Bone marrow (tissue), 2 donors: ENCODE measurements around the gene SOX13.

Source experiments
- DNase-seq, 2 donors: peaks; one replicate each; lab custom pipeline; 2025; lab: John Stamatoyannopoulos, UW

SOX13 gene

DNA sequence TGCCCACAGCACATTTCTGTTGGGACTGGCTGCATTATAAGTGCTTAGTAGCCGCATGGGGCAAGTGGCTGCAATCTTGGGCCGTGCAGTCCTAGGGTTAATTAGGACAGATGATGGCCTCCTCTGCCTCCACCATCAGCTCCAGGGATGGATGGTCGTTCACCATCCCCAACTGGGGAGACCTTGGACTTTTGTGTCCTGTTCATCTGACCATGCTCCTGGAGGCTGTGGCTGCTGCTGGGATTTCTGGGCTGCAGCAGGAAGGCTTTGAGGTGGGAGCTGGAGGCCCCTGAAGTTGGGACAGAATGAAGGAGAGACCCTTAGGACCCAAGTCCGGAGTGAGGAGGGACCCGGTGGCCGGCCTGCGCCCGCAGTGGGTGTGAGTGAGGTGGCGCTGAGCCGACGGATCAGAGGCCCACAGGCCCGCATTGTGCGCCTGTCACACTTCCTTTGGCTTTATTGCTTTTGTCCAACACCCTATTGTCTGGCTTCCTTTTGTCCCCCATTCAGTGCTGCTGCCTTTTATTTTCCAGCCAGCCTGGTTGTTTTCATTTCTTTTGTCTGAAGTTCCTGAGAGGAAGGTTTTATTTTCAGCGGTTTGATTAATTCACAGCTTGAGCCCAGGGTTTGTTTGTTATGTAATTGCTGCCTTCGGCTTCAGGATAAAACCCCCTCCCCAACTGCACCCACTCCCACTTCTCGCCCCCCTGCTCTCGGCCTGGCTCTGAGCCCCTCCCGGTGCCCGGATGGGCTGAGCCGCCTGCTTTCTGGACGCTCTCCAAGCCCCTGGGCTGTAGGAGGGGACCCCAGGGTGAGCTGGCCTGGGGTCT, 35.6 kb downstream of the SOX13 start:
- no peak for DNase-seq

DNA sequence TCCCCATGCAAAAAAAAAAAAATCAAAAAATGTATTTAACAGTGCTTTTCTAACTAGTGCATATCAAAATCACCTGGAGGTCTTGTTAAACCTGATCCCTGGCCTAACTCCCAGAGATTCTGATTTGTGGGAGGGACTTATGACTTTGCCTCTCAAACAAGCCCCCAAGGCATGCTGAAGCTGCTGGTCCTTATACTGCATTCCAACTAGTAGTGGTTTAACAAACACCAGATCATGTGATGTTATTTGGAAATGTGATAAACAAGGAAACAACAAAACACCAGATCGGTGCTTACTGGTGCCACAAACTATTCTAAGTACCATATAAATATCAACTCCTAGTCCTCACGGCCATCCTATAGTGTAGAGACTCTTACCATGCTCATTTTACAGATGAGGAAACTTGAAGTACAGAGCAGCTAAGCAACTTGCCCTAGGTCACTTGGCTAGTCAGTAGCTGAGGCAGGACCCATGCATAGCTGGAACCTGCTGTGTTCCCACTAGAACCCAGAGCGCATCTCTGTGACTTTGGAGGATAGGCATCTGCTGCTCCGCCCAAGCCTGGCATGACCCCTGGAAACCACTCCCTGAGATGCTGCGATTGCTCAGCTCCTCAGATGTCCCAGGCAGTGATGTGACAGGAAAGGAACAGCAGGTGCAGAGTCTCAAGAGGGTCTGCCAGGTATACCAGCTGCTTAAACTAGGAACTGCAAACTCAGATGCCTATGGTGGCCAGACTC, 38.1 kb downstream of the SOX13 start:
- no peak for DNase-seq

GRCh38 chr1:204112876-204113730, 40.2 kb downstream of the SOX13 start:
- no peak for DNase-seq

DNA sequence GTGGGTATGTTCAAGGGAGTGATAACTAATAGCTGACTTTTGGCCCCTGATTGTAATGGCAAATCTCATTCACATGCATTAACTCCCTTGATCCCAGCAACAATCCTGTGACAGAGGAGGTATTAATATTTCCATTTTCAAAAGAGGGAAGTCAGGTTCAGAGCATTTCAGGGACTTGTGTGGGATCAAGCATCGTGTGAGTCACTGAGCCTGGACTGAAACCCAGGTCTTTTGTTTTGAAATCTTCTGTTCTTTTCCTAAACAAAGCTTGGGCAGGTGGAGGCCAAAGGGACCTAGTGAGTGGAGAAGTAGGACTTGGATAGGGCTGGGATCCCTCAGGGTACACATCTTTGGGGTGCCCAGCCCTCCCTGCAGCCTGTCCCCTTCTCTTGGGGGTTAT, 41.0 kb downstream of the SOX13 start:
- no peak for DNase-seq

GRCh38 chr1:204114606-204115005, 41.7 kb downstream of the SOX13 start:
- DNase-seq = no peak

DNA sequence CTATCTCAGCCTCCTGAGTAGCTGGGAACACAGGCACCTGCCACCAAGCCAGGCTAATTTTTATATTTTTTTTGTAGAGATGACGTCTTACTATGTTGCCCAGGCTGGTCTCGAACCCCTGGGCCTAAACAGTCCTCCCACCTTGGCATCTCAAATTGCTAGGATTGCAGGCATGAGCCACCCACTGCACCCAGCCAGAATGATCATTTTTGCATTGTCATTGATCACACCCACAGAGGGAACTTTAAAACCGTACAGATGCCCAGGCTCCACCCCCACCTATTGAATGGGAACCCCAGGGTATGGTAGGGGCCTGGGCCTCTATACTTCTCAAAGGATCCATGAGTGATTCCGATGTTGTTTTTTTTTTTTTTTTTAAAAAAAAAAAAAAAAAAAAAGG, 42.2 kb downstream of the SOX13 start:
- no peak for DNase-seq

GRCh38 chr1:204116539-204116938, 43.6 kb downstream of the SOX13 start:
- DNase-seq = no peak

DNA sequence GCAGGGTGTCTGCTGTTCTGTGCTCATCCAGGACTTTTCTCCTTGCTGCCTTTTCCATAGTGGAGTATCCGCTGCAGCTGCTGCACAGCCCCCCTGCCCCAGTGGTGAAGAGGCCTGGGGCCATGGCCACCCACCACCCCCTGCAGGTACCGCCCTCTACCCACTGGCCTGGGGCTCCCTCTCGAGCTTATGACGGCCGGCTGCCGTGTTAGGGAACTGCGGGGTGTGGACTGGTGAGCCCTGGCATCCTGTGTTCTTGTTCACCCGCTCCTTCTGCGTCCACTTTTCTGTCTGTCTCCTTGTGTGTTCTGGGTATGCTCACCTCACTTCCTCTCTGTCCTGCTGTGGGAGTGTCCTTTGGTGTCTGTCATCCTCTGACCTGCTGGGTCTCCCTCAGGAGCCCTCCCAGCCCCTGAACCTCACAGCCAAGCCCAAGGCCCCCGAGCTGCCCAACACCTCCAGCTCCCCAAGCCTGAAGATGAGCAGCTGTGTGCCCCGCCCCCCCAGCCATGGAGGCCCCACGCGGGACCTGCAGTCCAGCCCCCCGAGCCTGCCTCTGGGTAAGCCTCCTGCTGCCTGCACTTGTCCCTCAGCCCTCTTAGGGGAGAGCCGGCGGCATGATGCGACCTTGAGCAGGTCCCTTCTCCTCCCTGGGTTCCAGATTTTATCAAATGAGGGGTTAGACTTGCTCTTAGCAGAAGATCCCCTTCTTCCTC, 49.1 kb downstream of the SOX13 start:
- no peak for DNase-seq

DNA sequence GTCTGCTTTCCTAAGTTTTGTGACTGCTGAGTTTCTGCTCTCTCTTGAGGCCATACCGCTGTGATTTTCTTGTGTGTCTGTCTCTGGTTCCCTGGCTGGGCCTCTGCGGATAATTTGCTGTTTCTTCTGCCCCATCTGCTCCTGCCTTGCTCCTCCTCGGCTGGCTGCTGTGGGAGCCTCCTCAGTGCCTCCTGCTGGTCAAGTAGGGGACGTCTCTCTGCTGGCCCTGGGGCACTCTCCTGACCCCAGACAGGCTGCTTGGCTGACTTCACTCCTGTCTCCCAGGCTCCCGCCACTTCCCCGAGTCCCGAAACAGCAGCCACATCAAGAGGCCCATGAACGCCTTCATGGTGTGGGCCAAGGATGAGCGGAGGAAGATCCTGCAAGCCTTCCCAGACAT, 50.5 kb downstream of the SOX13 start:
- DNase-seq = no peak

DNA sequence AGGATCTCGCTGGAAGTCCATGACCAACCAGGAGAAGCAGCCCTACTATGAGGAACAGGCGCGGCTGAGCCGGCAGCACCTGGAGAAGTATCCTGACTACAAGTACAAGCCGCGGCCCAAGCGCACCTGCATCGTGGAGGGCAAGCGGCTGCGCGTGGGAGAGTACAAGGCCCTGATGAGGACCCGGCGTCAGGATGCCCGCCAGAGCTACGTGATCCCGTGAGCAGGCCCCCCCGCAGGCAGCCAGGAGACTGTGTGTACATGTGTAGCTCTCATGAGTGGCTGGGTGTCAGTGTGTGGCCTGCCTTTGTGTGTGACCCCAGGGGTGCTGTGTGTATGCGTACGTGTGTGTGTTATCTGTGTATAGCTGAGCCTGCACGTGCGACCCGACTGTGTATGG, 51.7 kb downstream of the SOX13 start:
- no peak for DNase-seq

DNA sequence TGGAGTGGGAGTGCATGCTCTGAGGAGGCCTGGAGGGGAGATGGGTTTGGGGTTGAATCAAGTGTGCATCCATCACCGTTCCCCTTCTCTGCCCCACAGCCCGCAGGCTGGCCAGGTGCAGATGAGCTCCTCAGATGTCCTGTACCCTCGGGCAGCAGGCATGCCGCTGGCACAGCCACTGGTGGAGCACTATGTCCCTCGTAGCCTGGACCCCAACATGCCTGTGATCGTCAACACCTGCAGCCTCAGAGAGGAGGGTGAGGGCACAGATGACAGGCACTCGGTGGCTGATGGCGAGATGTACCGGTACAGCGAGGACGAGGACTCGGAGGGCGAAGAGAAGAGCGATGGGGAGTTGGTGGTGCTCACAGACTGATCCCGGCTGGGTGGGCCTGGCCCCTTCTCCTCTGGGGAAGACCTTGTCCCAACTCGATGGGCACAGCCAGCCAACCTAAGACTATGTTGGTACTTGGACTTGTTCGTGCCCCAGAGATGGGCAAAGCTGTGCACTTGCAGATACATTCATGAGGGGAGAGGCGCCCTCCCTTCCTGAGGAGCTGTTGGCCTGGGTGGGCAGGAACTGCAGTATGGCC, 52.9 kb downstream of the SOX13 start:
- no peak for DNase-seq

DNA sequence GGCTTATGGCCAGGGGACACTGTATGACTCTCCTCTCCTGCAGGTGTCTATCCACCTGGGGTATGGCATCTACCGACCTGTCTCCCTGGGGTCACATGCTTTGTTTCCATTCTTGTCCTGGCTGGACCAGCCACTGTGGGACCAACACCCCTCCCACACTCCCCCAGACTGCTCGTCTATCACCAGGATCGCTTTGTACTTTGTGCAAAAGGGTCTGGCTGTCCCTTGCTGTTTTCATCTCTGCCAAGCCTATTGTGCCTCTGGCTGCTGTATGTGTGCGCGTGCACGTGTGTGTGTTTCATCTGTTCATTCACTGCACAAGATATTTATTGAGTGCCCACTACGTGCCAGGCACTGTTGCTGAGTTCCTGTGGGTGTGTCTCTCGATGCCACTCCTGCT, 53.5 kb downstream of the SOX13 start:
- DNase-seq = no peak

GRCh38 chr1:204126956-204127355, 54.0 kb downstream of the SOX13 start:
- no peak for DNase-seq

DNA sequence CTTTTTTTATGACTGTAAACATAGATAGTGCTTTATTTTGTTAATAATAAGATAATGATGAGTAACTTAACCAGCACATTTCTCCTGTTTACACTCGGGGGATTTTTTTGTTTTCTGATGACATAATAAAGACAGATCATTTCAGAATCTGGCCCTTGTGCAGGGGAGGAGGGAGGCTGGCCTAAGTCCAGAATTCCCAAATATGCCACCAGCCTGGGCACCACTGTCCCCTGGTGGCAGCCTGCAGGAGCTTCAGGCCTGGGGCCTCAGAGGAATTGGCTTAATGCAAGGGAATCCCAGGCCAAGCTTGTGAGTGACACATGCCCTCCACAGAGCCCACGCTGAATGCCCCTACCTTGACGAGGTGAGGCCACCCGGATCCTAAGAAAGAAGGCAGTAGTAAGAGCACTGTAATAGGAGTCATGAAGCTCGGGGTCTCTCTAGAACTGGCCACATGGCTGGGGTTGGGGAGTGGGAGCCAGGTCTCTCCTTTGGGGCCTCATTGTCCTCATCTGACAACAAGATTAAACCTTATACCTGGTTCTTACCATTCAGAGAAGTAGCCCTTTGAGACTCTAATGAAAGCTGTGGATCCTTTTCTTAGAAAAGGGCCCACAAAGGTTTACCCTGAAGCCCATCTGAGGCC, 54.8 kb downstream of the SOX13 start:
- DNase-seq = peak in 1 of 2 donors; percentile 26

- no peak for DNase-seq
Observed at GRCh38 chr1:204128464-204128963, 55.6 kb downstream of the SOX13 start.

DNA sequence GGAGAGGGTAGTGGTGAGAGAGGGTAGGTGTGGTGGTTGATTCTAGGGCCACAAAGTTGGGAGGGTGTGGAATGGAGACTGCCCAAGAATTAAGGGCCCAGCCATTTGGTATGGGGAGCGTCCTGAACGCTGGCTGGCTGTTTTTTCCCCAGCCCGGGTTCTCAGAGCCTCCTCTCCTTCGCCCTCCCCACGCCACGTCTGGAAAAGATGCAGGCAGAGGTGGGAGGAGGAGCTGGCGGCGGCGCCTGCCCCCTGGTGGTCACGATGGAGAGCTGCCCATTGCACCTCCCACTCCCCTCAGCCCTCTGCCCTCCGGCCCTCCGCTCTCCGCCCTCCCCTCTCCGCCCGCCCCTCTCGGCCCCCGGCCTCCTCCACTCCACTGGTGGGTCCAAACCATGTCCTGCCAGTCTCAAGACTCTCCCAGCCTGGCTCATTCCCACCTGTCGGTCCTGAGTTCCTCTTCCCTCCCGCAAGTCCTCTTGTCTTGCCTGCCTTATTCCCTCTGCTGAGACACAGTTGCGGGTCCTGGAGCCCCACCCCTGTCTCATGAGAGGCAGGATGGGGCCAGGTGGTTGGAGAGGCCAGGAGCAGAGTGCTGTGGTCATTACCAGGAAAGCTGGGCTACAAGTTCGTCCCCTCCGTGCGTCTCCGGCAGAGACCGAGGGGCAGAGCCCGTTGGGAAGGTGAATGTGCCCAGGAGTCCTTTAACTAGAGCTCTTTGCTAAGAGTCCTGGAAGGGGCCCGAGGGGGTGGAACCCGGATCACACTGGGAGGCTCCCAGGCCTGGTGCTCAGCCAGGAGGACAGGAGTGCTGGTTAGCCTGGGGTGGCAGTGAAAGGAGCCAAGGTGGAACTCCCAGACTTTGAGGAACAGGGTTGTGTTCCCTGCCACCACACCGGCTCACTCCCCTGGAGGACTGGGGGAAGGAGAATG, 56.3 kb downstream of the SOX13 start:
- peak; percentile 38 to 43 for DNase-seq

DNA sequence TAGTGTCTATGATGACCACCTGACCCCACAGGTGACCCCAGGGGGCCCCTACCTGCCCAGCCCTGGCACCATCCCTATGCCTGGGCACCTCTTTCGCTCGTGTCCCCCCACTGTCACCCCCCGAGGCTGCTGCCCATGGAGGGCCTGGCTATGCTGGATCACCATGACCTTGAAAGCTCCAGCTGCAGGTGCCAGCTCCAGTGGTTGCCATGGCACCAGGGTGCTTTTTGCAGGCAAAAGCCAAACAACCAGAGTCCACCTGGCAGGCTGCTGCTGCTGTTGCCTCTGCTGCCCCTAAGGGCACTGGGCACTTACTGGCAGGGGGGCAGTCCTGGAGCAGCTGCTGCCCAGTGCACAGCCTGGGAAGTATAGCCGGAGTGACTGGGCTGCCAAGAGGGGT, 57.3 kb downstream of the SOX13 start:
- DNase-seq = no peak

DNA sequence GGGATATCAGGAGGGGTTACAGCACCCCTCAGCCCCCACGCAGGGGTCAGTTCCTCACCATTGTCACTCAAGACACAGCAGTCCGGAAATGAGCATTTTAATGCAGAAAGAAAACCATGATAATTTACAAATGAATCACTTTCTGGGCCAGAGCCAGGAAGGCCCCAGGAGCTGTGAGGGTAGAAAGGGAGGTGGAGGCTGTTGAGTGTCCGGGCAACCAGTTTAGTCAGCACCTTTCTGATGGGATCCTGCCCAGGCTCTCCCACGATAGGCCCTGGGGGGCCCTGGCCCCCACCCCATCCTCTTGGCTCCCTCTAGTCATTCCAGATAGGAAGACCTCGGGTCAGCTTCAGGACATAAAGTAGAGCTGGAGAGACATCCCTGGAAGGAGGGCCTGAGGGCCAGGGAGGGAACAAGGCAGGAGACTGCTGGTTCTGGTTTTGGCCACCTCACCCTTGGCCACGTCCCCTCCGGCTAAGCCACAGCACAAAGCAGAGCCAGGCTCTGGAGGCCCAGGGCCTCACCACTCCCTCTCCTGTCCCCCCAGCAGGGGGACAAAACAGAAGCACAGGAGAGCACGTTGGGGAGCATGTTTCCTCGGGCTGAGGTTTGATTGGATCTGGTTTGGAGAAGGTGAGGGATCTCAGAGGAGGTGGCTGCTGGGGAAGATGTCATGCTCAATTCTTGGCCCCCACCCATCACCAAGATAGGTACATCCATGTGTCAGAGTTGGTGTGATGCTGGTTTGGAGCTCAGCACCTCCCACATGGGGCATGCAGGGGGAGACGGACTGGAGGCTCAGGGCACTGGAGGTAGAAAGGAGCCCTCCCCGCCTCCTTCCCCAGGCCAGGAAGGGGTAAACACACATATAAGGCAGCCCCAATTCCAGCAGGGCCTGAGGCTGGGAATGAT, 58.3 kb downstream of the SOX13 start:
- no peak for DNase-seq

GRCh38 chr1:204131978-204132377, 59.1 kb downstream of the SOX13 start:
- DNase-seq = no peak
